B cell (primary cell): ENCODE results near the gene SEC14L5. TPM values are rescaled to one million over a fixed set of nuclear protein-coding genes. Genes with fewer than 3 reads are reported as not detected.

ENCODE experiments used
- ATAC-seq: fragments of 200-7000 bp; cut with Tn5 transposase; one replicate; pipeline ENCODE4 v1.10.0; 2021; ENCODE audit warnings: low read depth, mild to moderate bottlenecking, moderate number of reproducible peaks, moderate library complexity
- CTCF ChIA-PET: fragments of 350-600 bp; sonication (Branson Sonifier 250); formaldehyde crosslinking; loops from one replicate; lab custom pipeline; 2021; ENCODE audit warnings: antibody characterized with exemption, inconsistent platforms; lab: Charles Lee
- POLR2A ChIA-PET: fragments of 350-600 bp; sonication (Branson Sonifier 250); formaldehyde crosslinking; loops from one replicate; lab custom pipeline; 2021; ENCODE audit warnings: antibody characterized with exemption; lab: Charles Lee
- DNase-seq: peaks from one replicate; pipeline ENCODE4 v3.0.0; 2013
- H2AFZ ChIP-seq: 2 replicates; pipeline ENCODE4 v1.6.1; 2012; ENCODE audit warnings: mild to moderate bottlenecking, low read depth, low read length; ENCODE audit not compliant: insufficient read depth, poor library complexity, severe bottlenecking
- H3K27ac ChIP-seq, 2 donors: 1 replicate in 1 of 2; 2 replicates in 1 of 2; pipeline ENCODE4 v1.5.1; 2012 to 2013; ENCODE audit warnings: low read length in 2 of 2, mild to moderate bottlenecking in 2 of 2, moderate library complexity in 1 of 2
- H3K27me3 ChIP-seq, 4 experiments: fragments of 200-600 bp in 1 of 4; sonication (generic) in 1 of 4; replicated peaks in 1 of 4; 1 replicate in 2 of 4; 2 replicates in 2 of 4; pipeline versions ENCODE4 v1.6.1 to v1.7.0; 2013 to 2016; ENCODE audit warnings: low read length in 3 of 4, mild to moderate bottlenecking in 2 of 4, mixed read lengths in 1 of 4, moderate library complexity in 1 of 4; ENCODE audit not compliant: insufficient read depth in 4 of 4, control insufficient read depth in 3 of 4; ENCODE audit errors: control extremely low read depth in 1 of 4
- H3K36me3 ChIP-seq, 2 experiments: replicated peaks in 1 of 2; 1 replicate in 1 of 2; 2 replicates in 1 of 2; pipeline versions ENCODE4 v1.6.1 to v1.7.1; 2013; ENCODE audit warnings: low read length in 1 of 2; ENCODE audit not compliant: insufficient read depth in 2 of 2, control insufficient read depth in 1 of 2; ENCODE audit errors: control extremely low read depth in 1 of 2, extremely low read depth in 1 of 2
- H3K4me1 ChIP-seq, 2 donors: fragments of 200-600 bp in 1 of 2; sonication (generic) in 1 of 2; 1 replicate in 1 of 2; 2 replicates in 1 of 2; pipeline versions ENCODE4 v1.5.1 to v1.6.1; 2013 to 2017; ENCODE audit warnings: low read length in 2 of 2; ENCODE audit not compliant: control insufficient read depth in 2 of 2, insufficient read depth in 2 of 2
- H3K4me2 ChIP-seq: replicated peaks from 2 replicates; pipeline ENCODE3; 2012; ENCODE audit warnings: mild to moderate bottlenecking, low read depth, low read length; ENCODE audit not compliant: poor library complexity, severe bottlenecking
- H3K4me3 ChIP-seq, 5 experiments: fragments of 200-600 bp in 1 of 5; sonication (generic) in 1 of 5; 1 replicate in 3 of 5; 2 replicates in 2 of 5; pipeline versions ENCODE4 v1.5.1 to v1.7.0; 2011 to 2016; ENCODE audit warnings: low read length in 4 of 5, mild to moderate bottlenecking in 4 of 5, low read depth in 2 of 5, control low read depth in 1 of 5, moderate library complexity in 1 of 5; ENCODE audit not compliant: insufficient read depth in 1 of 5; ENCODE audit errors: control extremely low read depth in 1 of 5, extremely low read depth in 1 of 5
- H3K79me2 ChIP-seq: fragments of 200-600 bp; sonication (generic); one replicate; pipeline ENCODE4 v1.6.0; 2016; ENCODE audit warnings: low read length; ENCODE audit not compliant: control insufficient read depth, insufficient read depth
- H3K9ac ChIP-seq: fragments of 200-600 bp; sonication (generic); 2 replicates; pipeline ENCODE4 v1.6.1; 2017; ENCODE audit warnings: mild to moderate bottlenecking, low read length, moderate library complexity
- H3K9me3 ChIP-seq, 3 donors: one replicate each; pipeline versions ENCODE4 v1.6.1 to v1.7.1; 2013; ENCODE audit warnings: low read length in 2 of 3; ENCODE audit not compliant: control insufficient read depth in 2 of 3, insufficient read depth in 1 of 3; ENCODE audit errors: control extremely low read depth in 1 of 3
- H4K20me1 ChIP-seq: 2 replicates; pipeline ENCODE4 v1.6.0; 2012; ENCODE audit warnings: mild to moderate bottlenecking, low read length; ENCODE audit not compliant: insufficient read depth, control insufficient read depth, poor library complexity, severe bottlenecking
- H3K27ac Mint-ChIP-seq: one replicate; pipeline ENCODE4 v1.8.0; 2021; ENCODE audit warnings: mixed read lengths
- H3K27me3 Mint-ChIP-seq: one replicate; pipeline ENCODE4 v1.8.0; 2021; ENCODE audit warnings: mixed read lengths
- H3K4me1 Mint-ChIP-seq: one replicate; pipeline ENCODE4 v1.8.0; 2021; ENCODE audit warnings: mixed read lengths
- H3K4me3 Mint-ChIP-seq: one replicate; pipeline ENCODE4 v1.8.0; 2021; ENCODE audit warnings: mixed read lengths
- H3K9me3 Mint-ChIP-seq: one replicate; pipeline ENCODE4 v1.8.0; 2022; ENCODE audit warnings: mixed read lengths; ENCODE audit not compliant: insufficient read depth
- EZH2 ChIP-seq: IDR thresholded peaks from 2 replicates; pipeline ENCODE4 v1.6.1; 2012; ENCODE audit warnings: borderline replicate concordance, low read depth, mild to moderate bottlenecking, moderate library complexity, low read length; ENCODE audit not compliant: insufficient read depth, poor library complexity, severe bottlenecking
- WGBS: methylation state at CpG from one replicate; pipeline ENCODE4 v1.1.5; 2013; ENCODE audit warnings: missing lambda C conversion rate; ENCODE audit not compliant: insufficient coverage; 5-methylcytosine and 5-hydroxymethylcytosine counted together
- intact Hi-C: fragments of 100-400 bp; cut with micrococcal nuclease; formaldehyde crosslinking; loops from one replicate; pipeline ENCODE4 v1.10.0; 2022
- polyA plus RNA-seq: library from polyadenylated mRNA; depleted of rRNA; stranded (reverse); fragments of >200 nt; gene quantifications from 2 replicates; pipeline ENCODE4 v1.2.3, GENCODE V29; 2012
- total RNA-seq, 2 donors: library from RNA; stranded (reverse); fragments of 120-200 nt in 1 of 2; gene quantifications; 1 replicate in 1 of 2; 2 replicates in 1 of 2; pipeline versions ENCODE4 v1.2.3 to v1.2.4, GENCODE V29; 2013 to 2022
- TF ChIP-seq, protein P1 (sequence below): fragments of 200-600 bp; IDR thresholded peaks from one replicate; pipeline ENCODE4 v1.8.0; 2022; ENCODE audit warnings: antibody characterized with exemption, mild to moderate bottlenecking

SEC14L5 gene
- total and polyA plus RNA-seq, 2 donors (not counting 1 experiment from before 2014, with no cell fraction given) = not detected

DNA sequence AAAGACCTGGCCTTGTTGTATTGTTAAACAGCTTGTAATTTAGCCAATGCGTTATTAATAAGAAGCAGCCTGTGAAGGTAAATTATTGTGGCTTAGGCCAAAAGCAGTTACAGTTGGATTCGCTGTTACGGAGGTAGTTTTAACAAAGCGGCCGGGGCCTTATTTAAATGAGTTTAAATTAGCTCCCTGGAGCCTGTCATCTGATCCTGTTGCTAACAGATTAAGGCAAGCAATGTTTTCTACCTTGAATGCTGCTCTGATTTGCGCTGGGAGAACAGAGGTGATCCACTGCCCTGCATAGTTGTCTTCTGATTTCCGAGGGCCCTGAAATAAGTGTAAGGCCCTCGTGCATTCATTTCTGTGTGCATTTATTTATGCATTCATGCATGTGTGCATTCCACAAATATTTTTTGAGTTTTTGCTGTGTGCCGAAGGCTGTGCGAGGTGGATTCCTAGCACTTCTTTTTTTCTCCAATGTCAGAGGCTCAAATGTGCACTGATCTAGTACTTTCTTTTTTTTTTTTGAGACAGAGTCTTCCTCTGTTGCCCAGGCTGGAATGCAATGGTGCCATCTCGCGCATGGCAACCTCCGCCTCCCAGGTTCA, 10.9 kb downstream of the SEC14L5 start:
- Histone ChIP-seq H3K9me3 (peaks cover 0 to 9% (median 0%) of the 10 kb centered on the region in 3 donors), H3K4me1 (no peaks in the 10 kb centered on the region), H2AFZ (no peak overlapping the region), H3K4me2 (no peak overlapping the region), H3K9ac (no peak overlapping the region), H3K36me3 (no peaks in the 10 kb centered on the region), H3K27me3 (peaks cover 0 to 17% (median 3%) of the 10 kb centered on the region in 4 experiments), H3K79me2 (no peaks in the 10 kb centered on the region), H3K27ac (no peak overlapping the region), H3K4me3 (no peak overlapping the region), H4K20me1 (no peaks in the 10 kb centered on the region)
- no peak for DNase-seq
- H3K27me3 Mint-ChIP-seq = peaks cover 17% of the 10 kb centered on the region
- ATAC-seq = no peak
- H3K4me3 Mint-ChIP-seq = no peak overlapping the region
- intact Hi-C loops = no loop called here
- WGBS = 85% methylated on average over 13 of the region's 13 CpGs
- no peak overlapping the region for H3K27ac Mint-ChIP-seq
- no peaks in the 10 kb centered on the region for H3K9me3 Mint-ChIP-seq
- H3K4me1 Mint-ChIP-seq = no peaks in the 10 kb centered on the region
- ChIA-PET POLR2A (no interaction called here), CTCF (no interaction called here)
- no peak for TF ChIP-seq EZH2
- TF ChIP-seq, protein P1, sequence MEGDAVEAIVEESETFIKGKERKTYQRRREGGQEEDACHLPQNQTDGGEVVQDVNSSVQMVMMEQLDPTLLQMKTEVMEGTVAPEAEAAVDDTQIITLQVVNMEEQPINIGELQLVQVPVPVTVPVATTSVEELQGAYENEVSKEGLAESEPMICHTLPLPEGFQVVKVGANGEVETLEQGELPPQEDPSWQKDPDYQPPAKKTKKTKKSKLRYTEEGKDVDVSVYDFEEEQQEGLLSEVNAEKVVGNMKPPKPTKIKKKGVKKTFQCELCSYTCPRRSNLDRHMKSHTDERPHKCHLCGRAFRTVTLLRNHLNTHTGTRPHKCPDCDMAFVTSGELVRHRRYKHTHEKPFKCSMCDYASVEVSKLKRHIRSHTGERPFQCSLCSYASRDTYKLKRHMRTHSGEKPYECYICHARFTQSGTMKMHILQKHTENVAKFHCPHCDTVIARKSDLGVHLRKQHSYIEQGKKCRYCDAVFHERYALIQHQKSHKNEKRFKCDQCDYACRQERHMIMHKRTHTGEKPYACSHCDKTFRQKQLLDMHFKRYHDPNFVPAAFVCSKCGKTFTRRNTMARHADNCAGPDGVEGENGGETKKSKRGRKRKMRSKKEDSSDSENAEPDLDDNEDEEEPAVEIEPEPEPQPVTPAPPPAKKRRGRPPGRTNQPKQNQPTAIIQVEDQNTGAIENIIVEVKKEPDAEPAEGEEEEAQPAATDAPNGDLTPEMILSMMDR = no peak

DNA sequence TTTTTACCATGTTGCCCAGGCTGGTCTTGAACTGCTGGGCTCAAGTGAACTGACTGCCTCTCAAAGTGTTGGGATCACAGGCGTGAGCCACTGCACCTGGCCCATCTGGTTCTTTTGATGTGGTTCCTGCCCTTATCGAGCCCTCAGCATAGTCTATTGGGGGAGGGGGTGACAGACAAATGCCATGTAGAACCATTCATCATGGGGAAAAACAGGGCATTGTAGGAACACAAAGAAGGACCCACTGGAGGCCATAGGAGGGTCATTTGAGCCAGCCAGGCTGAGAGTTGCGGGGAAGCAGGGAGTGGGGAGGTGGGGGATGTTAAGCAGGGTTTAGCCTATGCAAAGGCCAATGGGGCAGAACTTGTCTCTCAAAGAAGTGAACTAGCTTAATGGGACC, 11.9 kb downstream of the SEC14L5 start:
- H4K20me1 ChIP-seq = no peaks in the 10 kb centered on the region
- 58% methylated on average over 3 of the region's 3 CpGs for WGBS
- no peaks in the 10 kb centered on the region for H3K4me1 ChIP-seq
- TF ChIP-seq EZH2 = no peak
- TF ChIP-seq, protein P1 = no peak
- H3K27ac ChIP-seq = no peak overlapping the region
- no peak overlapping the region for H3K4me3 ChIP-seq
- POLR2A ChIA-PET = no interaction called here
- no peaks in the 10 kb centered on the region for H3K36me3 ChIP-seq
- peaks cover 0 to 9% (median 0%) of the 10 kb centered on the region in 3 donors for H3K9me3 ChIP-seq
- no peak overlapping the region for H2AFZ ChIP-seq
- no peak for DNase-seq
- Mint-ChIP-seq H3K4me1 (no peaks in the 10 kb centered on the region), H3K9me3 (no peaks in the 10 kb centered on the region), H3K27me3 (peaks cover 15% of the 10 kb centered on the region), H3K27ac (no peak overlapping the region), H3K4me3 (no peak overlapping the region)
- H3K9ac ChIP-seq = no peak overlapping the region
- no peak overlapping the region for H3K4me2 ChIP-seq
- no peak for ATAC-seq
- H3K79me2 ChIP-seq = no peaks in the 10 kb centered on the region
- intact Hi-C loops = no loop called here
- CTCF ChIA-PET = no interaction called here
- H3K27me3 ChIP-seq = peaks cover 0 to 17% (median 3%) of the 10 kb centered on the region in 4 experiments
